C4-2B (cell line): ENCODE results near the gene SLC6A5.

Experiments used
- H3K27ac ChIP-seq: fragments of 450-650 bp; 2 replicates; pipeline ENCODE4 v1.5.1; 2017
- ZFX ChIP-seq: fragments of 450-650 bp; IDR thresholded peaks from 2 replicates; pipeline ENCODE4 v1.6.1; 2017
- TF ChIP-seq, protein P1 (sequence below): fragments of 450-650 bp; conservative IDR thresholded peaks from 2 replicates; pipeline ENCODE4 v1.5.1; 2017; ENCODE audit warnings: mild to moderate bottlenecking

The SLC6A5 gene

DNA sequence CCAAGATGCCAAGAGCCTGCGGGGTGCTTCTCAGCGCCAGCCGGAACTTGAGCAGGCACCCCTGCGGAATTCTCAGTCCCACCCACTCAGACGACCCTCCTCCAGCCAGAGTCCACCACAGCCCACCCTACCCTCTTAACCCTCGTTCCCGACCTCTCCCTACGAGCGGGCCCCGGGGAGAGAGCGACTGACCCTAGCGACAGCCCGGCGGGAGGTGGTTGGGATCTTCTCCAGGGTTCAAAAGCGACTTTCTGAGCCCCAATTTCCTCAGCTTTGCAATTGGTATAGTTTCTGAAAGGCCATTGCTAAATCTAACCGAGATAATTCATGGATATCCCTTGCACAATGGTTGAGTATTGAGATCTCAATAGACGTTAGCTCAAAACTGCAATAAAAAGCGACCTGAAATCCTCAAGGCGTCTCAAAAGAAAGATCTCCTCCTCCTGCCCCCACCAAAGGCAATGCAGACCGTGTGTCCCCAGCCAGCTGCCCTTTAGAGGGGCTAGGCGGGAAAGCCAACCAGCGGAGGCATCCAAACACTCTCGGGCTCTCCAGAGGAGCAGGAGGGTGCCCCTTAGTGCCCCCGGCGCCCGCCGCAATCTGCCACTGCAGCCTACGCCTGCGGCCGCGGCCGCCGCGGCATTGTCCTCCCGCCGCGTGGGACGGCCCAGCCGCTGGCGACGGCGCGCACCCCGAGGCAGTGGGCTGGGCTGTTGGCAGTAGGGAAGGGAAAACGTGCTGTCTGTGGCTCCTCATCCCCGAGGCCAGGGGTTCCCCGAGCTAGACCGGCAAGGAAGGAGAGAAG is 1.5 kb upstream of the SLC6A5 start:
- TF ChIP-seq ZFX = no peak
- TF ChIP-seq, protein P1, sequence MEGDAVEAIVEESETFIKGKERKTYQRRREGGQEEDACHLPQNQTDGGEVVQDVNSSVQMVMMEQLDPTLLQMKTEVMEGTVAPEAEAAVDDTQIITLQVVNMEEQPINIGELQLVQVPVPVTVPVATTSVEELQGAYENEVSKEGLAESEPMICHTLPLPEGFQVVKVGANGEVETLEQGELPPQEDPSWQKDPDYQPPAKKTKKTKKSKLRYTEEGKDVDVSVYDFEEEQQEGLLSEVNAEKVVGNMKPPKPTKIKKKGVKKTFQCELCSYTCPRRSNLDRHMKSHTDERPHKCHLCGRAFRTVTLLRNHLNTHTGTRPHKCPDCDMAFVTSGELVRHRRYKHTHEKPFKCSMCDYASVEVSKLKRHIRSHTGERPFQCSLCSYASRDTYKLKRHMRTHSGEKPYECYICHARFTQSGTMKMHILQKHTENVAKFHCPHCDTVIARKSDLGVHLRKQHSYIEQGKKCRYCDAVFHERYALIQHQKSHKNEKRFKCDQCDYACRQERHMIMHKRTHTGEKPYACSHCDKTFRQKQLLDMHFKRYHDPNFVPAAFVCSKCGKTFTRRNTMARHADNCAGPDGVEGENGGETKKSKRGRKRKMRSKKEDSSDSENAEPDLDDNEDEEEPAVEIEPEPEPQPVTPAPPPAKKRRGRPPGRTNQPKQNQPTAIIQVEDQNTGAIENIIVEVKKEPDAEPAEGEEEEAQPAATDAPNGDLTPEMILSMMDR = no peak
- no peak overlapping the region for H3K27ac ChIP-seq

DNA sequence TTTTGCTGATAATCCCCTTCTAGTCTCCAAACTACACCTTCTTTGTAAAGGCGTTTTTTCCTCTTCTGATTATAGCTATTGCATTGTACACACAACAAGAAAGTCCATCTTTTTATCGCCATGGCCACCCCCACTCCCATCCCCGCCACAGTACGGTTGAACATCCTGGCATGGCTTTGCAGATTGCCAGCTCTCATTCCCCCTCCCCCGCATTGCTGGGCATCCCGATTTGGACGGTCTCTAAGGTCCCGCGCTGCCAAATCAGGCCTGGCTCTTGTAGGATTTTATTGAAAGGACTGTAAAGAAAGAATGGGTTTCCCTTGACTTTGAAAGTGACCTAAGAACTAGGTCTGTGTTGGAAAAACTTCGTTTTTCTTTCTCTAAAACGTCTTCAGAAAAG is 916 bp upstream of the SLC6A5 start:
- no peak for TF ChIP-seq ZFX
- TF ChIP-seq, protein P1 = no peak
- H3K27ac ChIP-seq = no peak overlapping the region

DNA sequence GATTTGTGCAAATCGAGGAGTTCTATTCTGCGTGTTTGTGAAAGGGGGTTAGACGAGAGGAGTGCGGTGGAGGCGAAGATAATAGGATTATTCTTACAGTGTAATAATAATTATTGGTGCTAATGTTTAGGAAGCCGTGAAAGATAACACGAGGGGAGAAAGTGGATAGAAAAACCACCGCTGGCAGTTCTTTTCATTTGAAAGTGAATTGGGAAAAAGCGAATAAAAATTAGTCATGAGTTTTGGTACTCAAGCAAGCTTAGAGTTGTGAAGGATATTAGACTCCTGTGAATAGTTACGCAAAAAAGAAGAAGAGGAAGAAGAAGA is 575 bp downstream of the SLC6A5 start:
- no peak overlapping the region for H3K27ac ChIP-seq
- TF ChIP-seq ZFX = no peak
- TF ChIP-seq, protein P1 = no peak

DNA sequence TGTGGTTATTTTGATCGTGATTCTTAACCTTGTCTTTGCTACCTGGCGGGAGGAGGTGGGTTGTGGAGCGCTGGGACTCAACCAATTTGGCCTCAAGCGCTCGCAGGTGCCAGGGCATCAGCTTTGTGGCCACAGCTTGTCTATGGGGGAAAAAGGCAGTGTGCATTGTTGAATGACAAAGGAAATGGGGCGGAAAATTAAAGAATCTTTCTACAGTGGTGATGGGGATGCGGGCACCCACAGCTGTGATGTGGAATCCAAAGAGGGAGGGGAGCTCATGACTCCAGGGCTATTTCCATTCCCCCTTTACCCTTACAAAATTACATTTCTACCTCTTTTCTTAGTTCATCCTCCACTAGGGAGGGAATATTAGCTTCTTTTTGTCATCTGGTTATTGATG is 1.1 kb downstream of the SLC6A5 start:
- TF ChIP-seq ZFX = no peak
- TF ChIP-seq, protein P1 = no peak
- H3K27ac ChIP-seq = no peak overlapping the region

DNA sequence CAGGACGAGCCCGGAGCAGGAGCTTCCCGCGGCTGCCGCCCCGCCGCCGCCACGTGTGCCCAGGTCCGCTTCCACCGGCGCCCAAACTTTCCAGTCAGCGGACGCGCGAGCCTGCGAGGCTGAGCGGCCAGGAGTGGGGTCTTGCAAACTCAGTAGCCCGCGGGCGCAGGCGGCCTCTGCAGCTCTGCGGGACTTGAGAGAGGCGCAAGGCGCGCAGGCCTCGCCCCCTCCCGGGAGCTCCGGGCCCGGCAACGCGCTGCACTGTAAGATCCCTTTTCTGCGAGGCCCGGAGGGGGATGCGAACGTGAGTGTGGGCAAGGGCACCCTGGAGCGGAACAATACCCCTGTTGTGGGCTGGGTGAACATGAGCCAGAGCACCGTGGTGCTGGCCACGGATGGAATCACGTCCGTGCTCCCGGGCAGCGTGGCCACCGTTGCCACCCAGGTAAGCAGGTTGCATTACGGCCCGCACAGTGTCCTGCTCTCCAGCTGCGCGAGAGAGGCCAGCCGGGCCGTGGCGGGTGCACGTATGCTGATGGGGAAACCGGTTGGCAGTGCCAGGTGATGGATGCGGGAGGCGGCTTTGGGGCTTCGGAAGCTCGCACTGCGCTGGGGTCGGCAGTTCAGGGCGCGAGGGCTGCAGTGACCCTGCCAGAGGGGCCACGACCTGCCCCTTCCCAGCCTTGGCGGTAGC is 2.0 kb downstream of the SLC6A5 start:
- TF ChIP-seq, protein P1 = no peak
- no peak for TF ChIP-seq ZFX
- H3K27ac ChIP-seq = no peak overlapping the region

DNA sequence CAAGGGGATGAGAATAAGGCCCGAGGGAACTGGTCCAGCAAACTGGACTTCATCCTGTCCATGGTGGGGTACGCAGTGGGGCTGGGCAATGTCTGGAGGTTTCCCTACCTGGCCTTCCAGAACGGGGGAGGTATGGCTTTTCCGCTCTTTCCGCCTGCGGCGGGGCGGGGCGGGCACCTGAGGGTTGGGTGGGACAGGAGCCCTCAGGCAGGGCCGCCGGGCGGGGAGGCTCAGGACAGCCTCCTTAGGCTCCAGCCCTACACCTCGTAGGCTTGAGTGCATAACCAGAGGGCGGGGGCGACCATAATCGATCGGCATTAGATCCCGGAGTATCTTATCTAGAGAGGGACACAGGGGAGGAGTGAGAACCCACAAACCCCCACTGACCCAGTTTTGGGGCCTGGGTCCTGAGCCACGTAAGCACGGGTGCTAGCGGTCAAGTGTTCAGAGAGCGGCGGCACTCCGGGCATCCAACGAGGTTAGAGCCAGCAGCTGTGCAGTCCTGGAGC is 4.9 kb downstream of the SLC6A5 start:
- no peak overlapping the region for H3K27ac ChIP-seq
- TF ChIP-seq, protein P1 = no peak
- no peak for TF ChIP-seq ZFX
